Skin of body (tissue), 2 donors: ENCODE results near the gene MRPL20. TPM values are rescaled to one million over a fixed set of nuclear protein-coding genes. Genes with fewer than 3 reads are reported as not detected.

Experiments
- DNase-seq: peaks from one replicate; lab custom pipeline; 2025; lab: John Stamatoyannopoulos, UW
- total RNA-seq: library from RNA; depleted of rRNA; stranded (reverse); fragments of >200 nt; gene quantifications from one replicate; pipeline ENCODE4 v1.2.3, GENCODE V29; 2014

The MRPL20 gene
- total RNA-seq, 1 donor from 2014 or later = 66.5 TPM

DNA sequence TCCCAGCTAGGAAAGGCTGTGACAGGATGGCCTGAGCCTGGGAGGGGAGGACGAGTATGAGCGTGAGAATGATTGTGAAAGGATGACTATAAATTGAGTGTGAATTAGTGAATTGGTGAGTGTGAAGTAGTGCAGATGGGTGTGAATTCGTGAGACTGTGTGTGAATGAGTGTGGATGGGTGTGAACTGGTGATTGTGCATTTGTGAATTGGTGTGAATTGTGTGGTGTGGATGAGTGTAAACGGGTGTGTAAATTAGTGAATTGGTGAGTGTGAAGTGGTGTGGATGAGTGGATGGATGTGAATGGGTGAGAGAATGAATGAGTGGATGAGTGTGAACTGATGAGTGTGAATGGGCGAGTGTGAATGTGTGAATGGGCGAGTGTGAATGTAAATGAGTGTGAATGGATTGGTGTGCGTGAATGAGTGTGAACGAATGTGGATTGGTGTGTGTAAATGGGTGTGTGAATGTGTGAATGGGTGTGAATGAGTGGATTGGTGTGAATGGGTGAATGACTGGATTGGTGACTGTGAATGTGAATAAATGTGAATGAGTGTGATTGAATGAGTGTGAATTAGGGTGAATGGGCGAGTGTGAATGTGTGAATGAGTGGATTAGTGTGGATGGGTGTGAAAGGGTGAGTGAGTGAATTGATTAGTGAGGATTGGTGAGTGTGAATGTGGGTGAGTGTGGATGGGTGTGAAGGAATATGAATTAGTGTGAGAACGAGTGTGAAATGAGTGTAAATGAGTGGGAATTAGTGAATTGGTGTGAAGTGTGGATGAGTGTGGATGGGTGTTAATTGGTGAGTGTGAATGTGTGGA lies 41.0 kb downstream of the MRPL20 start:
- no peak for DNase-seq

DNA sequence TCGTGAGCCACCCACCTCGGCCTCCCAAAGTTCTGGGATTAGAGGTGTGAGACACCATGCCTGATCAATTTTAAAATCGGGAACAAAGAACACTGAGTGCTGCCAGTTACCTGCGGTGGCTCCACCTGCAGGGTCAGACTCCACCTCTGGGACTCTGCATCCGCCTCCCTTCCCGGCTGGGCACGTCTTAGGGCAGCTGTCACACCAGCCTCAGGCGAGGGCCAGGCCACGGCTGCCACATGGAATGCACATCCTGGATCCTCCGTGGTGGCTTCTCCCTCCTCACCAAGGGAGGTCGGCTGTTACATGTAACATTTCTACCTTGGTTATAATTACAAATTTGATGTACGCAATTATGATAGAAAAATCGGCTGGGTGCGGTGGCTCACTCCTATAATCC lies 42.8 kb downstream of the MRPL20 start:
- no peak for DNase-seq

DNA sequence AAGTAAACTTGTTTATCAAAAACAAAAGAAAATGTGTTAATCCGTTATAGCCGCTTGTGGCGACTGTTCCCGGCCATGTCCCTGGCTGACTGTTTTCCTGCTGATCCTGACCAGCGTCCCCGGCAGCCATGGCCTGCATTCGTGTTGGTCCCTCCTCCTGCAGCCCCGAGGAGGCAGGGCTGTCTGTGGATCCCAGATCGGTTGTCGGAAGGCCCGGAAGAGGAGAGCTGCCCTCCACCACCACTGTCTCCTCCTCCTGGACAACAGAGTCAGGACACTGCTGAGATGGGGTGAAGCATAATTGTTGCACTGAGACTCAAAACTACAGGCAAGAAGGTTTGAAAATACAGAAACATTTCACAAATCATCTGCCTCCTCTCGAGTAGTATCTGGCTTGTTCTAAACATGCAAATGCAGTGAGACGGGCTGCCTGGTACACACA lies 45.1 kb downstream of the MRPL20 start:
- DNase-seq = peak; percentile 31

DNA sequence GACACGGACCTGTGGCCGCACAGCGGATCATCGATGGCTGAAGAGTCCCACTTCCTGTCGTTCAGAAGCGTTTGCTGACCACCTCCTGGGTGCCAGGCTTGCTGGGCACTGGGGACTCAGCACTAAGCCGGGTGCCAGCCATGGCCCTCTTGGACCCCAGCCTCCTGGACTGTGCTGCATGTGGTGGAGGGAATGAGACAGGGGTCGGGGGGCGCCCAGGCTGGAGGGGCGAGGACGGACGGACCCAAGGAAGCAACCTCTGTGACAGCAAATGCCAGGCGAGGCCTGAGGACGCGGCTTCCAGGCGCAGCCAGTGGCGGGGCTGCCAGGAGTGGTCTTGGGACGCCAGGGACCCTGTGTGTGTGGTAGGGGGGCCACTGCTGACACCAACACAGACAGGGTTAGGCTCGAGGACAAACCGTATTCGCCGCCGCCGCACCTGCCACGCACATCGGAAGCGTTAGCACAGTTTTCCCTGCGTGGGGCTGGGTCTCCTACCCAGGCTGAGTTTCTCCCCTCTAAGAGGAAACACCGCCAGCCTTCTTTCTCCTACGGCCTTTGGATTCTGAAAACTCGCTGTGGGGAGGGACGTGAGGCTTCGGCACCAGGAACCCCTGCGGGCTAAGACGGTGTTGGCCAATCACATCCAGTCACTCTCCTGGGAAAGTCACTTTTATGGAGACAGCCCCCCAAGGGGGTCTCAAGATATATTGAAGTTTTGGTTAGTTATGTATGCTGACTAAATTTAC lies 45.7 kb downstream of the MRPL20 start:
- no peak for DNase-seq

DNA sequence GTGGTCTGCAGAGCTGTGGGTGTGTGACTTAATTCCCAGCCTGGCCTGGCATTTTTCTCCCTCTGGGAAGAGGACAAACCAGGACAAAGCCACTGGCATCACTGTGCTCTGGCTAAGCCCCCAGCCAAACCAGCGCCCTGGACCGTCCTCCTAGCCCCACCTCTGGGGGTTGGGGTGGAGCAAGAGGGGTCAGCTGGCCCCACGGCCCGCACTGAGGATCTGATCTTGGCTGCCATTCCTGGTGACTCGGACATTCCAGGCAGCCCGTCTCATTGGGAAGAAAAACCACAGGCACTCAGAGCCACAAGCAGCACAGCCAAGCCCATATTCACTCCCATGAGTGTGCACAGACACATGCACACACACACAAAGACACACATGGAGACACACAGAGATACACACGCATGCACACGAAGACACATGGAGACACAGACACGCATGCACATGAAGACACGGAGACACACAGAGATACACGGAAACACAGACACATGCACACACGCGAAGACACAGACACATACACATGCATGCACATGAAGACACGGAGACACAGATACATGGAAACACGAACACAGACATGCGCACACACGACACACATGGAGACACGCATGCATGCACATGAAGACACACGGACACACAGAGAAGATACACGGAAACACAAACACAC lies 46.5 kb downstream of the MRPL20 start:
- DNase-seq = peak; percentile 39

DNA sequence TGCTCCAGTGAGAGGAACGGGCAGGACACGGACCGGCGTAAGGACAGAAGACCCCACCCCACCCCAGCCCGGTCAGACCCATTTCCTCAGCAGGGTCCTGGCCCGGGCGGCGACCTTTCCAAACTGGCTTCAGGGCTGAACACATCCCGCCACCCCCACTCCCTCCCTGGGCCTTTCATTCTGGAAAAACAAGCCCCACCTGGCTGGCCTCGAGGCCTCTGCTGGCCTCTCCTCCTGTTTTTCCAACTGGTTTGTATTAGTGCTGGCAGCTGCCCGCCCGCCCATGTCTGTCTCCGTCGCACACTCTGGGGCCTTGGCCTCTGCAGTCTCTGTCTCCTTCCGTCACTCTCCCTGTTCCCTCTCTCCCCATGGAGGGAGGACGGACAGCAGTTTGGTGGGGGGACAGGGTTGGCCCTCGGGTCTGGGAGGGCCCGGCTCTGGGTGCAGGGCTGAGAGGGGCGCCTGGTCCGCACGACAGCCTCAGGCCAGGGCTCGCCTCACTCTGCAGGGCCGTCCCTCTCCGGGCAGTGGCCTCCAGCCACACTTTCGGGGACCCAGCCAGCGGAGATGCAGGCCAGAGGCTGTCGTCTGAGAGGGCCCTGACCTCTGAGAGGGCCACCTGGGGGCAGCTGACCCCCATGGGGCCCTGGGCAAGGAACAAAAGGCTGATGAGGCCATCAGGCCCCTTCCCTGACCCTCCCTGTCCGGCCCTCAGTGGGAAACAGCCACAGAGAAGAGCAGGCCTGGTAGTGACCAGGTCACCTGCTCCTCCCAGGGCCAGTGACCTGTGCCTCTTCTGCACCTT lies 47.2 kb downstream of the MRPL20 start:
- peak; percentile 23 for DNase-seq

DNA sequence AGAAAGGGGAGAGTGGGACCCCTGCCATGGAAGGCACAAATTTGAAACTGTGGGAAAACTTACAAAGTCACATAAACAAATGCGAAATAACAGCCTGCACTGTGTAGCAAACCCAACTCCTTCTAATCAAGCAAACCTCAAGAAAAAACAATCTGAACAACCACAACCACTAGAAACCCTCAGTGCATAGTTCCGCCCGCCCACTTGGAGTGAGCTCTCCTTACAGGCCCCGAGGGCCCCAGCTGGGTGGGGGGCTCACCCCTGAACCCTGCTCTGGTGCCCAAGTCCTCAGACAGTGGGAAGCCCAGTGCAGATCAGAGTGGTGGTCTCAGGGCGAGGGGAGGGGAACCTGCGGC lies 47.8 kb downstream of the MRPL20 start:
- no peak for DNase-seq

DNA sequence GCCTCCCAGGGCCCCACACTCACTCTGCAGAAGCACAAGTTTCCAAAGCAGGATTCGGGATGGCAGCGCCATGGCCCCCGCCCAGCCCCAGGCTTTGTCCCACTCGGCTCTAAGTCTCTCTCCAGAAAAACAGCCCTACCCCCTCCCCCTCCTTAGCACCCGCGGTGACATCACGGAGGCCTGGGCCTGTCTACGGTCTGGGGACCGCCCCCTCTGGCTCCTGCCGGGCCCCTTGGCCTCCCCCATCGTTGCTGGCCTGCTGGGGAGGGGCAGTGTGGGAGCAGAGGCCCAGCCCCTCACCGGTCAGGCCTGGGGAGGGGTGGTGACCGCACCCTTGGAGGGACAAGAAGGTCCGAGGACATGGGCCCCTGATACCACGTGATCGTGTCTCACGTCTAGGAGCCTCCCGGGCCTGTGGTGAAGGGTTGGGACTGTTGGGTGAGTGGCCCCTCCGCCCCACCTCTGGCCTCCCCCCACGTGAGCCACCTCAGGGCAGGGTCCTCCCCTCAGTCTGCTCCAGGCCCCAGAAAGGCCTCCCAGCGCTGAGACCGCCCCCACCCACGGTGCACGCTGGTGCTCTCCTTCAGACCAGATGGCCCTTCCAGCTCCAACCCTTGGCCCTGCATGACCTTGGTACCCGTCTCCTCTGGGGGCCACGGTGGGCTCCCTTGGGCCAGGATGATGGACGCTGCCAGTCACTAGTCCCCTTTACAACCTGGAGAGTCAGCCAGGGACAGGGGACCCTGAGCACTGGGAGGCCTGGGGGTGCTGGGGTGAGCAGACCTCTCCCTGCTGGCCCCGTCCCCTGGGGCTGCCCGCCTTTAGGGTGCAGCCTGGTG lies 48.4 kb downstream of the MRPL20 start, which contains the start of gene MXRA8:
MXRA8 (minus strand) TSS at position 123 of the 839 bp plus-strand sequence; CDS start at position 72, 51 bp downstream.
- peak; percentile 68 for DNase-seq

DNA sequence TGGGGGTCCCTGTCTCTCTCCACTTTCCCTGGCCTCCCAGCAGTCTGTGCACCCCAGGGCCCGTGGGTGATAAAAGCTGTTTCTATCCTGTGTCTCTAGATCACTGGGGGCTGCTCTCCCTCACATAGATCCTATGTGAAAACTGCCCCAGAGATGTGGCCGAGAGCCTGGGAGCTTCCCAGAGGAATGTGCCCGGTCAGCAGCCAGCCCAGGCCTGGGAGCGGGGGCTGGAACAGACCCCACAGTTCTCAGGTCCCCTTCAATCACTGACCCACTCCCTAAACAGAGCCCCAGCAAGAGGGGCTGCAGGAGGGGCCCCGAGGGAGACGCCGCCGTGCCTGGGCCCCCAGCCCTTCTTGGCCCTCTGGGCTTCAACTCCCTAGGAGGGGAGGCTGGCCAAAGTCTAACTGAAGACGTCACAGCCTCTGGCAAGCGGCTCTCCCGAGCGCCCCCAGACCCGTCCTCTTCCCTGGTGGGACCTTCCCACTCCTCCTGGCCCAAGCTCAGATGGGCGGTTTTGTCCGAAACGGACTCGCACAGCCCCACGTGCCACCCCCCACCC lies 49.1 kb downstream of the MRPL20 start:
- peak; percentile 14 for DNase-seq

DNA sequence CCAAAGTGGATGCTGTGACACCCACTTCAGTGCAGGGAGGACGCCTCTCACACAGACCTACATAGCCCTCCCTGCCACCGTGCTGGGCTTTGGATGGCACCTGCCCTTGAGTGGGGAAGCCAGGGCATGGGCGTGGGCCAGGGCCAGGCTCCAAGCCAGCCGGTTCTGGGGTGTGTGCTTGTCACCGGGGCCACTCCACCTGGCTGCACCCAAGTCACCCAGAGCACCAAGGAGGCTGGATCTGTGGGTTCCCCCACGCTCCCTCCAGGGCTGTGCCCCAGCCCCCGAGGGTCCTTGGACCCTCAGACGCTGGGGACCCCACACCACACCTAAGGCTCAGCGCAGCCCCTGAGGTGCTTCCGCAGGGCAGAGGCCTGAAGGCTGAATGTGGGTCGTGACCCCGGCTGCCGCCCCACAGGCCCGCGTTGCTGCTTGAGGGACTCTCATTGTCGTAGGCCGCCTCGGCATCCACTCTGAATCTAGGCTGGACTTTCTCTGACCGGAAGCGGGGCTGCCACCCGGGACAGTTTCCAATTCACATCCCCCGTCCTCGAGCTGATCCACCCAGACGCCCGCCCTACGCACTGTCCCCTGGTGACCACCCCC lies 50.2 kb downstream of the MRPL20 start:
- DNase-seq = no peak

DNA sequence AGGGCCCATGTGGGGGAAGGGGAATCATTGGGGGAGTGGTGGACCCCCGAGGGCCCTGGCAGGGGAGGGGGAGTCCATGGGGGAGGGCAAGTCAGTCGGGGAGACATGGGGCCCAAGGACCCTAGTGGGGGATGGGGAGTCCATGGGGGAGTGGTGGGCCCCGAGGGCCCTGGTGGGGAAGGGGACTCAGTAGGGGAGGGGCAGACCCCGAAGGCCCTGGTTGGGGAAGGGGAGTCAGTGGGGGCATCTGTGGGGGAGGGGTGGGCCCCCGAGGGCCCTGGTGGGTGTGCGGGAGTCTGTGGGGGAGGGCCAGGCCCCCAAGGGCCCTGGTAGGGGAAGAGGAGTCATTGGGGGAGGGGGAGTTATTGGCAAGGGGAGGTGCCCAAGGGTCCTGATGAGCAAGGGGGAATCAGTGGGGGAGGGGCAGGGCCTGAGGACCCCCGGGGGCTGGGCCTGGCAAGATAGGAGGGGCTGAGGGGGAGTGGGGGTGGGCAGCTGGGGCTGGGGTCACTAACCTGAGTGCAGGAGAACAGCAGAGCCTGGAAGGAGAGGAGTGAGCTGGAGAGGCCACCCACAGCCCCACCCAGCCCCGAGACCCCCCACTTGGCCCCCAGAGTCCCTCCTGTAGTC lies 50.8 kb downstream of the MRPL20 start:
- no peak for DNase-seq

DNA sequence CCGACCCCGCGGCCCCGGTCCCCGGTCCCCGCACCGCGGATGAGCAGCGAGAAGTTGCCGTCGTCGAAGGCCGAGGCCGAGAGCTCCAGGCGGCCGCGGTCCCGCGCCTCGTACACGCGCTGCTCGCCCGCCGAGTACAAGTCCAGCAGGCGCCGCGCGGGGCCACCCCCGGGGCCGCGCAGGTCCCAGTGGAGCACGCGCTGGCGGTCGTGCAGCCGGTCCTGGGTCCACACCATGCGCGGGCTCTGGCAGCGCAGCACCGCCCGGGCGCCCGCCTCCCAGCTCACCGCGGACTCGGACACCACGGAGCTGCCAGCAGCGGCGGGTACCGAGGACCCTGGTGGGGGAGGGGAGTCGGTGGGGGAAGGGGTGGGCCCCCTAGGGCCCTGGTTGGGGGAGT lies 51.7 kb downstream of the MRPL20 start:
- no peak for DNase-seq

DNA sequence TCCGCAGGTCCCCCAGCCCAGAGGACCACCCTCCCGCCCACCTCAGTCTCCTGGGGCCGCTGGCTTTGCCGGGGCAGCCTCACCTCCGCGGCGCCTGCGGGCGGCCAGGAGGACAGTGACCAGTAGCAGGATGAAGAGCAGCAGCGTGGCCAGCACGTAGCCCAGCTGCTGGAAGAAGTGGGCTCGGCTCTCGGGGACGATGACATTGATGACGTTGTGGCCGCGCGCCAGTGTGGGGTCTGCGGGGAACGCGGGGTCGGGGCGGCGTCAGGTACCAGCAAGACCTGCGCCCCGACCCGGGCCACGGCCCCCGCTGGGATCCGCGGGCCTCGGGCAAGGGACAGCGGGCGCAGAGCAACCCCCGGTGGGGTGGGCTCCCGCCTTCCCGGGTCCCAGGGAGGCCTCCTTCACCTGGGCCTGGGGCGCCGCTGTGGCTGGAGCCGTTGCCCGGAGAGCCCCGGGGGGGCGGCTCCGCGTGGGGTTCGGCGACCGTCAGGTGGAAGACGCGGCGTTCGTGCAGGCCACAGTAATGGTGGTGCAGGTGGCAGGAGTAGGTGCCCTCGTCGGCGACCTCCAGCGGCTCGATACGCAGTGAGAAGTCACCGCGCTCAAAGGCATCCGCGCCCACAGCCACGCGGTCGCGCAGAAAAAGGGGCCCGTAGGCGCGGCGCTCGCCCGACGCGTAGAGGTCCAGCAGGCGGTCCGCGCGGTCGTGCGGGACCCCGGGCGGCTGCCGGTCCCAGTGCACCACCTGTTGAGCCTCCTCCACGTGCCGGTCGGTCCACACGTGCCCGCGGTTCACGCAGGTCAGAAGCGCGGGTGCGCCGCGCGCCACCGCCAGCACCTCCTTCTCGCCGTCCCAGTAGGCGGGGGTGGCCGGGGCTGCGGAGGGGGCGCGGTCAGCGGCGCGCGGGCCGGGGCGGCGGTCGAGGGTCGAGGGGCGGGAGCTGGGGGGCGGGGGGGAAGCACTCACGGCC lies 52.5 kb downstream of the MRPL20 start:
- no peak for DNase-seq

DNA sequence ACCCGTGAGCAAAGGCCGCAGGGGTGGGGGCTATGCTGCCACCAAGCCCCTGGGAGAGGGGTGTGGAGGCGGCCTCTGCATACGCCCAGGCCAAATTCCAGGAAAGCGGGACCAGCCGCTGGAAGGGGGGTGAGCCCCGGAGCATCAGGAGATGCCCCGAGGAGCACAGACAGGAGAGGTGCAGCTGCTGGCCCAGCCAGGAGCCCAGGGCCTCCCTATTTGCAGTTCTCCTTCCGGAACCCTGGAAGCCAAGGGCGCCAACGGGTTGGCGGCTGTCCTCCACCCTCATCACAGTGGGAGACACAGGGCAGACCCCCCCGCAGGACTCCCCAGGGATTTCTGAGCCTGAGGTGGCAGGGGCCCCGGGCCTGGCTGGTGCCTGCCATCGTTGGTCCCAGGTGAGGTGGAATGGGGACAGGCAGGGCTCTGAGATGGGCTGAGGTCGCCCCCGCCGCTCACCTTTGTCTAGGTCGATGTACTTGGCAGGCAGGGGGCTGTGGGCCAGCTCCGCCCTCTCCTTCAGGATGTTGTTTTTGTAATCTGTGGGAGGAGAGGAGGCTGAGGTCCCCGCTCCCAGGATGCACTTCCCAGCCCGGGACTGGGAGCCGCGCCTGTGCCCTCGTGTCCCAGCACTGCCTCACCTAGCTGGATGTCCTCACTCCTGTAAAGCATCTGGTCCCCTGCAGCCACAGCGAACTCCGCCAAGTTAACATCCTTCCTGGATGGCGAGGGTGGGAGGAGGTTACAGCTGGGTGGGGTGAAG lies 53.5 kb downstream of the MRPL20 start:
- DNase-seq = no peak

DNA sequence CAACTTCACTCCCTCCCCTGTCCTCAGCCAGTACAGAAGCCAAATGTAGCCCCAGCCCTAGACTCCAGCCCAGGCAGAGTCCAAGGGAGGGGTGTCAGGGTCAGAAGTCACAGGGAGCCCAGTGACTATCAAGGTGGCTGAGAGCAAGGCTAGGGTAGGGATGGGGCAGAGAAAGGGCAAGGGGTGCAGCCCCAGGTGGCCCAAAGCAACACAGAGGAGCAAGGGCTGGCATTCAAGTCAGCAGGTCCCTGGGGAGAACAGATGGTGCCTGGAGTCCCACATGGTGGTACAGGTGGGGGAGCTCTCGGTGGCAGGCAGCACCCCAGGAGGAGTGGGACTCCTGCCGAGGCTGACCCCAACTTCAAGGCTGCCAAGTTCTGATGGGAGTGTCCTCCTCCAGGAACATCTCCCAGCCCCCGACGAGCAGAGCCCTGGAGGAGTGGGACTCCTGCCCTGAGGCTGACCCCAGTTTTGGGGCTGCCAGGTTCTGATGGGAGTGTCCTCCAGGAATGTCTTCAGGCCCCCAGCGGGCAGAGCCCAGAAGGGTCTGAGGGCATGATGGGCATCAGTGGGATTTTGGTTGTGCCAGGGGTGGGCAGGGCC lies 54.2 kb downstream of the MRPL20 start:
- DNase-seq = no peak
